ENCODE measurements around the gene SETD2.
A peak's percentile ranks its signal among the peaks of the same experiment; 100 is the strongest.

The SETD2 gene

DNA sequence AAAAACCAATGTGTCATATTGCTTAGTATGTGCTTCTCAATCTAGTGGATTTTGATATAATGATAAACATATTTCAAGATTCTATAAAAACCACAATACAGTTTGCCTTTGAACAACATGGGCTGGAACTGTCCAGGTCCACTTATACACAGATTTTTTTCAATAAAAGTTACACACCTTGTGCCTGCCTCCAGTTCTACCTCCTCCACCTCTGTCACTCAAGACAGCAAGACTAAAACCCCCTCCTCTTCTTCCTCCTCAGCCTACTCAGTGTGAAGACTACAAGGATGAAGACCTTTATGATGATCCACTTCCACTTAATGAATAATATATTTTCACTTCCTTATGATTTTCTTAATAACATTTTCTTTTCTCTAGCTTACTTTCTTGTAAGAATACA, 5.7 kb downstream of the SETD2 start:
- no peak for TF ChIP-seq GATA3 (IDR thresholded peaks at IDR 0.05; ENCODE audit: low read depth, low read length)
- no peak for TF ChIP-seq GATA2 (IDR thresholded peaks at IDR 0.05; ENCODE audit: low read depth, low read length)

DNA sequence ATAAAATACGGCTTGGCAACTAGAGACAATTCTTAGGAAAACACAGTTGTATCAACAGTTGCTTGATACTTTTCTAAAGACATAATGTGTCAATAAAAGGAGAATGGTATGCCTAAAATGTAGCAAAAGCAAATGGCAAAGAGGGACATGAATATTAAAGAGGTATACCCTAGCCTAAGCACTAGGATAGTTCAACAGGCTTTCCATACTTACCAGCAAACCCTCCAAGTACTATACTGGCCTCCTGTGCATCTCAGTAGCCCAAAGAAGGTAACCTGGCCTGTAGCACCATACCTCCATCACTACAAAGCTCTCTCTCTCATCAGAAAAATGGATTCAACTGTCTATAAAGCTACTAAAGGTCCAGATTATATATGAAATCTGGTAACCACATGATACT, 7.5 kb downstream of the SETD2 start:
- TF ChIP-seq GATA2 (IDR thresholded peaks at IDR 0.05; ENCODE audit: low read depth, low read length) (no peak), GATA3 (IDR thresholded peaks at IDR 0.05; ENCODE audit: low read depth, low read length) (no peak)

DNA sequence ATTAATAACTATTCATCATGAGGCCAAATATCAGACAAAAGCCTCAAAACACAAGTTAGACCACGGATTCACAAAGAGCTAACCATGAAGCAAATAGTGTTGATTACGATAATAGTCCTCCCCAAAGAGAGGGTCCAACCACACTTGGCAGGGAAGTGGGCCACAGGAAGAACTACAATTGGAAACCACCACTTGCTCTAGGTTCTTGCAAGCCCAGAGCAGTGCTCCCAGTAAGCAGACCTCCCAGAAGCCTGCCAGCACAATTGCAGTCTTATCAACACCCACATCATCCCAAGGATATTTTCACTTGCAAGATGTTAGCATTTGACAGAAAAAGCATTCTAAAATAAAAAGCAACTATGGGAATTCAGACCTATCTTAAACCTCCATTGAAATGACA, 11.3 kb downstream of the SETD2 start:
- no peak for TF ChIP-seq GATA3 (IDR thresholded peaks at IDR 0.05; ENCODE audit: low read depth, low read length)
- no peak for TF ChIP-seq GATA2 (IDR thresholded peaks at IDR 0.05; ENCODE audit: low read depth, low read length)

DNA sequence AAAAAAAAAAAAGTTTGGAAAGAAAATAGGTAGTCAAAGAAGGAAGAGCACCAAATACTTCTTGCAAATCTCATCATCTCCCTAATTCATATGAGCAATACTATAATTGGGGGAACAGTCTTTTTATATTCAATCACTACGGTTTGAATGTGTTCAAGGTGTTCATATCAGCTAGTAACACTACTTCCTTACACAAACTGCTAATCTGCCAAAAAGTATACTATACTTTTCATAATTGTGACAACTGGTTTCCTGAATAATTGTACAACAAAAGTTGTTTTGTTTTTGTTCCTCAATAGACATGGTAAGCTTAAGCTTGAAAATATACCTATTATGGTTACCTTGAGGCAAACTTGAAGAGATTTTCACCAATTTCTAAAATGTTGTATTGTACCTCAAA, 12.1 kb downstream of the SETD2 start:
- TF ChIP-seq GATA3 (IDR thresholded peaks at IDR 0.05; ENCODE audit: low read depth, low read length) (no peak), GATA2 (IDR thresholded peaks at IDR 0.05; ENCODE audit: low read depth, low read length) (no peak)

- TF ChIP-seq GATA3 (IDR thresholded peaks at IDR 0.05; ENCODE audit: low read depth, low read length) (no peak), GATA2 (IDR thresholded peaks at IDR 0.05; ENCODE audit: low read depth, low read length) (no peak)
Measured at GRCh38 chr3:47149339-47149933, 14.5 kb downstream of the SETD2 start.

GRCh38 chr3:47145272-47145671, 18.6 kb downstream of the SETD2 start:
- TF ChIP-seq GATA2 (IDR thresholded peaks at IDR 0.05; ENCODE audit: low read depth, low read length): no peak

DNA sequence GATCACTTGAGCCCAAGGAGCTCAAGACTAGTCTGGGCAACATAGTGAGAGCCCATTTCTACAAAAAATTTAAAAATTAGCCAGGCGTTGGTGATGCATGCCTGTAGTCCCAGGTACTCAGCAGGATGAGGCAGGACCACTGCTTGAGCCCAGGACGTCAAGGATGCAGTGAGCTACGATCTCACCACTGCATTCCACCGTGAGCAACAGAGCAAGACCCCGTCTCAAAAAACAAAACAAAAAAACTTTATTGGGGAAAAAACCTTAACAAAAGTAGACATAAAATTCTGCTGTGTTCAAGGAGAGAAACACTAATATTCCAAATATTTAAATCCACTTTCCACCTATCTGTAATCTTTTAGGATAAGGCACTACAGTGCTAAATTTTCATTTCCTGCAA, 20.8 kb downstream of the SETD2 start:
- TF ChIP-seq GATA3 (IDR thresholded peaks at IDR 0.05; ENCODE audit: low read depth, low read length) (no peak), GATA2 (IDR thresholded peaks at IDR 0.05; ENCODE audit: low read depth, low read length) (no peak)

GRCh38 chr3:47134311-47134710, 29.6 kb downstream of the SETD2 start:
- TF ChIP-seq GATA3 (IDR thresholded peaks at IDR 0.05; ENCODE audit: low read depth, low read length) (no peak), GATA2 (IDR thresholded peaks at IDR 0.05; ENCODE audit: low read depth, low read length) (no peak)

DNA sequence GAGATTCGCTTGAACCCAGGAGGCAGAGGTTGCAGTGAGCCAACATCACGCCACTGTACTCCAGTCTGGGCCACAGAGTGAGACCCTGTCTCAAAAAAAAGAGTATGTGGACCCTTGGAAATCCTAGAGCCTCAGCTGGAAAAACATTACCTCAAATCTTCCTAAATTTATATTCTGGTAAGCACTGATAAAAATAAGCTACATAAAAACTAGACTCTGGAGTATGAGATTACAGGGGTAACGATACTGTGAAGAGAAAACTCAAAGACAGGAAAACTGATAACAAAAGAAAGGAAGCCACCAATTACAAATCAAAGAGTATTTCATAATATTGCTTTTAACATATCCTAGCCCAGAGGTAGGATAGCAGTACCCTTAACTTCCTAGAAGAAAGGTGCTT, 30.3 kb downstream of the SETD2 start:
- TF ChIP-seq GATA3 (IDR thresholded peaks at IDR 0.05; ENCODE audit: low read depth, low read length) (no peak), GATA2 (IDR thresholded peaks at IDR 0.05; ENCODE audit: low read depth, low read length) (no peak)

- TF ChIP-seq GATA3 (IDR thresholded peaks at IDR 0.05; ENCODE audit: low read depth, low read length) (no peak), GATA2 (IDR thresholded peaks at IDR 0.05; ENCODE audit: low read depth, low read length) (no peak)
Measured at GRCh38 chr3:47130557-47130956, 33.4 kb downstream of the SETD2 start.

DNA sequence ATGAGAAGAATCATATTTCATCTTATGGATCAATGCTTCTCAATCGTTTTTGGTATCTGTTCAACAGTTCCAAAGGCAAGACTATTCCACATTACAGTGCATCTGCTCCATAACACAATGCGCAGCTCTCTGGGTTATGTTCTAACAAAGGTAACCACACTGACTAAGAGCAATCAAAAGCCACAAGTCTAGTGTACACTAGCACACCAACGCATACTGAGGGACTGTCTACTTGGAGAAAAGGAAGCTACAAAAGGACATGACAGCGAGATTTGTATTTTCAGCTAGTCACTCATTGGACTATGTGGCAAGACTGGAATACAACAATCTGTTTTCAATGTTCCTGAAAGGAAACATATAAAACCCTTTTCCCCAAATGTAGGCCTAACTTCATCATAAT, 35.8 kb downstream of the SETD2 start:
- TF ChIP-seq GATA2 (IDR thresholded peaks at IDR 0.05; ENCODE audit: low read depth, low read length): no peak
- TF ChIP-seq GATA3 (IDR thresholded peaks at IDR 0.05; ENCODE audit: low read depth, low read length): no peak

DNA sequence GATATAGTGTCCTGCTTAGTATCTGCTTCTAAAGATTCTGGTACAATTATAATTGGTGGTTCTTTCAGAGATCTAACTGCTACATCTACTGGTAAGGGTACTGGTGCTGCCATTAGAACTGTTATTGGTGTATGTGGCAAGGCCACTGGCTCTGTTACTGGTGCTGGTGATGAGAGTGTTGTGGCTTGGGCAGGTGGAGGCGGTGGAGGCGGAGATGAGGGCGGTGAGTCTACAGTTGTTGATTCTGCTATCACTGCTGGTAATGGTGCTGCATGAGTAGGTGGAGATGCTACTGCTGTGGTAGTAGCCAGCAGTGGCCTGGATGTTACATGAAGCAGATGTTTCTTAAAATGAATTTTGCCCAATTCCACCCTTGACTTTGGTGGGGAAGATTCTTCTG, 40.1 kb downstream of the SETD2 start:
- TF ChIP-seq GATA2 (IDR thresholded peaks at IDR 0.05; ENCODE audit: low read depth, low read length) (no peak), GATA3 (IDR thresholded peaks at IDR 0.05; ENCODE audit: low read depth, low read length) (no peak)

GRCh38 chr3:47121409-47121808, 42.5 kb downstream of the SETD2 start:
- TF ChIP-seq GATA3 (IDR thresholded peaks at IDR 0.05; ENCODE audit: low read depth, low read length) (no peak), GATA2 (IDR thresholded peaks at IDR 0.05; ENCODE audit: low read depth, low read length) (no peak)

- TF ChIP-seq GATA2 (IDR thresholded peaks at IDR 0.05; ENCODE audit: low read depth, low read length) (no peak), GATA3 (IDR thresholded peaks at IDR 0.05; ENCODE audit: low read depth, low read length) (no peak)
Measured at GRCh38 chr3:47120138-47120537, 43.8 kb downstream of the SETD2 start.

DNA sequence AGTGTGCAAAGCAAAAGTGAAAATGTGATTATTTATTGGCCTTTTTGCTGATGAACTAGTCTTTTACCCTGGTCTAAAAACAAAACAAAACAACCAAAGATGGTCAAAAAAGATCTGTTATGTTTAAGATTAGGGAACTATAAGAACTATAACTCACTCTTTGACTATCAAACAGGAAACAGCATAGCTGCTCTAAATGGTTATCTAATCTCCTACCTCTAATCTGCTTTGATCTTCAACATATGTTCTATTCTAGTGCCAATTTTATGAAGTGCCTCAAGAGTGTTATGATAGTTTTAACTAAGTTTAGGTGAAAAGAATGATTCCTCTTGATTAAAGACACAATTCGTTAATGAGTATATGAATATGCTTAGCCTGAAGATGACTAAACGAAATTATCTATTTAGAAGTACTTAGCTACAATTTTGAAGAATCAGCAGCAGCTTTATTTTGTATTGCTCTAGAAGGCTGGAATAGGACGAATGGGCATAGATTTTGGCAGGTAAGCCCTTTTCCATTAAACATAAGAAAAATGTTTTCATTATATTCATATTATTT, 46.0 kb downstream of the SETD2 start:
- TF ChIP-seq GATA2 (IDR thresholded peaks at IDR 0.05; ENCODE audit: low read depth, low read length) (no peak), GATA3 (IDR thresholded peaks at IDR 0.05; ENCODE audit: low read depth, low read length) (peak; percentile 75)
